Effector memory CD8-positive, alpha-beta T cell (primary cell): ENCODE data around the gene AQP10.
A peak's percentile ranks its signal among the peaks of the same experiment; 100 is the strongest.

ENCODE experiments used
- ATAC-seq: fragments of 150-1000 bp; cut with Tn5 transposase; replicated peaks from 2 replicates; pipeline ENCODE4 v1.10.0; 2021; ENCODE audit warnings: mild to moderate bottlenecking, moderate library complexity
- DNase-seq, 3 experiments: peaks; one replicate each; pipeline ENCODE4 v3.0.0; 2021
- H3K27ac Mint-ChIP-seq, 2 donors: one replicate each; pipeline ENCODE4 v1.8.0; 2022; ENCODE audit warnings: mild to moderate bottlenecking in 2 of 2, mixed read lengths in 2 of 2, moderate library complexity in 2 of 2
- H3K27me3 Mint-ChIP-seq, 2 donors: one replicate each; pipeline ENCODE4 v1.8.0; 2022; ENCODE audit warnings: mixed read lengths in 2 of 2
- H3K36me3 Mint-ChIP-seq: one replicate; pipeline ENCODE4 v1.8.0; 2022; ENCODE audit warnings: mild to moderate bottlenecking, moderate library complexity, mixed read lengths; ENCODE audit not compliant: insufficient read depth
- H3K4me1 Mint-ChIP-seq, 2 donors: one replicate each; pipeline ENCODE4 v1.8.0; 2022; ENCODE audit warnings: low read depth in 2 of 2, mixed read lengths in 2 of 2
- H3K4me3 Mint-ChIP-seq, 2 donors: one replicate each; pipeline ENCODE4 v1.8.0; 2022; ENCODE audit warnings: mild to moderate bottlenecking in 2 of 2, mixed read lengths in 2 of 2, moderate library complexity in 2 of 2
- H3K9me3 Mint-ChIP-seq, 2 donors: one replicate each; pipeline ENCODE4 v1.8.0; 2022; ENCODE audit warnings: mixed read lengths in 2 of 2

AQP10 gene

DNA sequence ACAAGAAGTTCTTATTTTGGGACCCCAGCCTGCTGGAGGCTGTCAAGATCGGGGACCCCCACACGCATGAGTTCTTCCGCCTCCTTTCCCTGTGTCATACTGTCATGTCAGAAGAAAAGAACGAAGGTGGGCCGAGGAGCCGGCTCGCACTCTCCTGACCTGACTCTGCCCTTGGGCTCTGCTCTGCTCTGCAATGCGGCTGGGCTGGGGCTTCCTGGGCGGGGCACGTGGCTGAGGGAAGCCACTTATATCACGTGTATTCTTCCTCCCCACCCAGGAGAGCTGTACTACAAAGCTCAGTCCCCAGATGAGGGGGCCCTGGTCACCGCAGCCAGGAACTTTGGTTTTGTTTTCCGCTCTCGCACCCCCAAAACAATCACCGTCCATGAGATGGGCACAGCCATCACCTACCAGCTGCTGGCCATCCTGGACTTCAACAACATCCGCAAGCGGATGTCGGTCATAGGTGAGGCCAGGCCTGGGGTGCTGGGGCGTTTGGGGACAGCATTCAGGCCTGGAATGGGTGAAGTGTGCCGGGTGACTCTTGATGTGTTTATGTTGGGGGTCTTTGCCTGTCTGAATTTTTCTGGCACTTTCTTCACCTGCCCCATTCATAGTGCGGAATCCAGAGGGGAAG is 22.1 kb downstream of the AQP10 start:
- H3K9me3 Mint-ChIP-seq = no peaks in the 10 kb centered on the region
- H3K4me1 Mint-ChIP-seq = peaks cover 81 to 82% of the 10 kb centered on the region in 2 donors
- peak overlapping the region; percentile 83 to 86 for H3K4me3 Mint-ChIP-seq
- ATAC-seq (peak; percentile 97), DNase-seq (peak; percentile 73 to 78 (median 76))
- H3K27ac Mint-ChIP-seq = peak overlapping the region; percentile 93 to 94
- H3K36me3 Mint-ChIP-seq = peaks cover 83% of the 10 kb centered on the region
- H3K27me3 Mint-ChIP-seq = no peaks in the 10 kb centered on the region

DNA sequence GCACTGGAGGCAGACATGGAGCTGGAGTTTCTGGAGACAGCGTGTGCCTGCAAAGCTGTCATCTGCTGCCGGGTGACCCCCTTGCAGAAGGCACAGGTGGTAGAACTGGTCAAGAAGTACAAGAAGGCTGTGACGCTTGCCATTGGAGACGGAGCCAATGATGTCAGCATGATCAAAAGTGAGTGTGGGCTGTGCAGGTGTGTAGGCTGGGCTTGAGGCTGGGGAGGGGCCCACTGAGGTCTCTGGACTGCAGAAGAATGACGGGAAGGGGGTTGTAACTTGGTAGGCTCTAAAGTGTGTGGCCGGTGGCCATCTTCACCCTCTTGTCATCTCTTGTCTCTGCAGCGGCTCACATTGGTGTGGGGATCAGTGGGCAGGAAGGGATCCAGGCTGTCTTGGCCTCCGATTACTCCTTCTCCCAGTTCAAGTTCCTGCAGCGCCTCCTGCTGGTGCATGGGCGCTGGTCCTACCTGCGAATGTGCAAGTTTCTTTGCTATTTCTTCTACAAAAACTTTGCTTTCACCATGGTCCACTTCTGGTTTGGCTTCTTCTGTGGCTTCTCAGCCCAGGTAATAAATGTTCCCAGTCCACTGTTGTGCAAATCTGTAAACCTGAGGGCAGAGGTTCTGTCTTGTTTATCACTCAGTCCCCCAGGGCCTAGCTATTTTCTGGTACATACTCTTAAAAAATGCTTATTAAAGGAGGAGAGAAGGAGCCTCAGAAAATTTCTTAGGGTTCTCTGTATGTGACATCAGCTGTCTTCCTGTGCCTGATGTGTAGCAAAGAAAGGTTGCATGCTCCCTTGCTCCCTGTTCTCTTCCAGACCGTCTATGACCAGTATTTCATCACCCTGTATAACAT is 24.3 kb downstream of the AQP10 start:
- no peaks in the 10 kb centered on the region for H3K9me3 Mint-ChIP-seq
- H3K4me1 Mint-ChIP-seq = peaks cover 67 to 68% of the 10 kb centered on the region in 2 donors
- no peaks in the 10 kb centered on the region for H3K27me3 Mint-ChIP-seq
- H3K27ac Mint-ChIP-seq = peak overlapping the region; percentile 21 to 41
- peak; percentile 73 to 79 (median 73) for DNase-seq
- peaks cover 96% of the 10 kb centered on the region for H3K36me3 Mint-ChIP-seq
- peak overlapping the region; percentile 83 to 86 for H3K4me3 Mint-ChIP-seq
- peak; percentile 15 for ATAC-seq

DNA sequence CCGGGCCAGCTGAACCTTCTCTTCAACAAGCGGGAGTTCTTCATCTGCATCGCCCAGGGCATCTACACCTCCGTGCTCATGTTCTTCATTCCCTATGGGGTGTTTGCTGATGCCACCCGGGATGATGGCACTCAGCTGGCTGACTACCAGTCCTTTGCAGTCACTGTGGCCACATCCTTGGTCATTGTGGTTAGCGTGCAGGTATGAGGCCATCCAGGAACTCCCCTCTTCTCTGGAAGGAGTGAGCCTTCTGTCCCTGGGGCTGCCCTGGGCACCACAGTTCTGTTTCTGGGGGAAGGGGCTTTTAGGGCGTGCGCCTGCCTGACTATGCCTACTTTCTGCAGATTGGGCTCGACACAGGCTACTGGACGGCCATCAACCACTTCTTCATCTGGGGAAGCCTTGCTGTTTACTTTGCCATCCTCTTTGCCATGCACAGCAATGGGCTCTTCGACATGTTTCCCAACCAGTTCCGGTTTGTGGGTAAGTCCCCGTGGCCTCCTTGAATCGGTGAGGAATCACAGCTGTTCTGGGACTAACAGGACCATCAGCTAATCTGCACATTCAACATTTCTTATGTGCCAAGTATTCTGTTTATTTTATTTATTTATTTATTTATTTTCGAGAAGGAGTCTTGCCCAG is 25.5 kb downstream of the AQP10 start:
- peak overlapping the region in 1 of 2 donors; percentile 41 for H3K27ac Mint-ChIP-seq
- peaks cover 85% of the 10 kb centered on the region for H3K36me3 Mint-ChIP-seq
- H3K4me3 Mint-ChIP-seq = peak overlapping the region in 1 of 2 donors; percentile 86
- DNase-seq (no peak), ATAC-seq (no peak)
- no peaks in the 10 kb centered on the region for H3K27me3 Mint-ChIP-seq
- peaks cover 56 to 57% of the 10 kb centered on the region in 2 donors for H3K4me1 Mint-ChIP-seq
- no peaks in the 10 kb centered on the region for H3K9me3 Mint-ChIP-seq

DNA sequence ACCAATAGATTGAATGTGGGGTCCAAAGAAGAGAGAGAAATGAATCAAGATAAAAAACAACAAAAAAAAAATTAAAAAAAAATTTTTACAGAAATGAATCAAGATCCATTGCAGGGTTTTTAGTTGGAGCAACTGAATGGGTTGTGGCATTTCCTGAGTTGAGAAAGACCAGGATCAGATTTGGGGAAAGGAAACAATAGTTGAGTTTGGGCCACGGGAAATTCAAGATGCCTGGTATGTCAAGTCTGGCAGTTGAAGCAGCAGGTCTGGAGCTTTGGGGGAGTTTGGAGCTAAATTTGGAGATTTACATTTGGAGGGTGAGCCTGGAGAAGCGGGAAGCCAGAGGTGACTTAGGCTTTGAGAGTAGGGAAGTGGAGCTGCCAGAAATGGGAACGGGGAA is 27.1 kb downstream of the AQP10 start:
- DNase-seq (no peak), ATAC-seq (no peak)
- Mint-ChIP-seq H3K27me3 (no peaks in the 10 kb centered on the region), H3K27ac (peak overlapping the region; percentile 1 to 67), H3K9me3 (no peaks in the 10 kb centered on the region), H3K36me3 (peaks cover 71% of the 10 kb centered on the region), H3K4me1 (peaks cover 49 to 50% of the 10 kb centered on the region in 2 donors), H3K4me3 (no peak overlapping the region)

DNA sequence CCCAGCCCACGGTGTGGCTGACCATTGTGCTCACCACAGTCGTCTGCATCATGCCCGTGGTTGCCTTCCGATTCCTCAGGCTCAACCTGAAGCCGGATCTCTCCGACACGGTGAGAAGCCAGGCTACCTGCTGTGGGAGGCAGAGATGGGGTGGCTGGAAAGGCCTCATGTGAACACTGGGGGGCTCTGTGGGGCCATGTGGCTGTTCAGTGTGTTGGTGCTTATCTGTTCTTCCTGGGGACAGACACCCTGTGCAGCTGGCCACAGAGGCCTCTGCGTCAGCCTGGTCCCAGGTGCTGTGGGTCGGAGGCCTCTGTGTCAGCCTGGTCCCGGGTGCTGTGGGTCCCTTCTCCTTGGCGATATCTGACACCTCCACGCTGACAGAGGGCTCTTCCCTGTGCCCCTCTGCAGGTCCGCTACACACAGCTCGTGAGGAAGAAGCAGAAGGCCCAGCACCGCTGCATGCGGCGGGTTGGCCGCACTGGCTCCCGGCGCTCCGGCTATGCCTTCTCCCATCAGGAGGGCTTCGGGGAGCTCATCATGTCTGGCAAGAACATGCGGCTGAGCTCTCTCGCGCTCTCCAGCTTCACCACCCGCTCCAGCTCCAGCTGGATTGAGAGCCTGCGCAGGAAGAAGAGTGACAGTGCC is 27.7 kb downstream of the AQP10 start:
- ATAC-seq (no peak), DNase-seq (no peak)
- Mint-ChIP-seq H3K27ac (peak overlapping the region in 1 of 2 donors; percentile 39), H3K27me3 (no peaks in the 10 kb centered on the region), H3K36me3 (peaks cover 65% of the 10 kb centered on the region), H3K9me3 (no peaks in the 10 kb centered on the region), H3K4me3 (no peak overlapping the region), H3K4me1 (peaks cover 49 to 50% of the 10 kb centered on the region in 2 donors)

DNA sequence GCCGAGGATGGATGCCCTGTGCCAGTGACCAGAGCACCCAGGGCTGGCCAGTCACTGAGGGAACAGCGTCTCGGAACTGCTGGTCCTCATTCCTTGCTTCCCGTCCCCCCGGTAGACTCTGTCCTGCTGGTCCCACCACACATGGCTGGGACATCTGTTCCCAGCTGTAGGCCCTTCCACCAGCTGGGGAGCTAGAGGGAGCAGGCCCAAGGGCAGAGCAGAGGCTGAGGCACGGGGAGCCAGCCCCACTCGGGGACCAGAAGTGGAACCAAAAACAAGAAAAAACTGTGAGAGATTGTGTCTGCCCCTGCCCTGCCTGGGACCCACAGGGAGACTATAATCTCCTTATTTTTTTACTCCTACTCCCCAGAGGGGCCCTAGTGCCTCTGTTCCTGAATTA is 28.2 kb downstream of the AQP10 start:
- H3K4me1 Mint-ChIP-seq = peaks cover 49 to 50% of the 10 kb centered on the region in 2 donors
- ATAC-seq (no peak), DNase-seq (no peak)
- H3K27me3 Mint-ChIP-seq = no peaks in the 10 kb centered on the region
- H3K4me3 Mint-ChIP-seq = no peak overlapping the region
- peaks cover 59% of the 10 kb centered on the region for H3K36me3 Mint-ChIP-seq
- H3K27ac Mint-ChIP-seq = peak overlapping the region; percentile 2 to 39
- no peaks in the 10 kb centered on the region for H3K9me3 Mint-ChIP-seq

DNA sequence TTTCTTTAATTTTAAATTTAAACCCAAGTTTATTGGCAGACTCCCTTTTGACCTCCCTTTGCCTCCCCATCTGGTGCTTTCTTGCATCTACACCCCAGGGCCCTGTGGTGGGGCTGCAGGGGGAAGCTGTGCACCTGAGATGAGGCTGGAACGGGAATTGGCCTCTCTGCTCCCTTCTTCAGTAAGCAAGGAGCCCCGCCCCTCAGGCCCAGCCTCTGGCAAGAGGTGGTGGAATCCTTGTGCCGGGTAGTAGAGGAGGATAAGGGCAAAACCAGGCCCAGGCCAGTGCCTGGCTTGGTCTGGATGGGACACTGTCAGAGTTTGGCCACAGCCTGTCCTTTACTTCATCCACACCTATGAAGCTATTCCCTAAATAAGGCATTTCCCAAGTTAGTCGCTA is 29.5 kb downstream of the AQP10 start:
- H3K36me3 Mint-ChIP-seq = peaks cover 47% of the 10 kb centered on the region
- no peaks in the 10 kb centered on the region for H3K9me3 Mint-ChIP-seq
- H3K4me3 Mint-ChIP-seq = no peak overlapping the region
- DNase-seq = no peak
- peak overlapping the region in 1 of 2 donors; percentile 39 for H3K27ac Mint-ChIP-seq
- H3K4me1 Mint-ChIP-seq = peaks cover 40 to 43% of the 10 kb centered on the region in 2 donors
- no peaks in the 10 kb centered on the region for H3K27me3 Mint-ChIP-seq
- no peak for ATAC-seq

DNA sequence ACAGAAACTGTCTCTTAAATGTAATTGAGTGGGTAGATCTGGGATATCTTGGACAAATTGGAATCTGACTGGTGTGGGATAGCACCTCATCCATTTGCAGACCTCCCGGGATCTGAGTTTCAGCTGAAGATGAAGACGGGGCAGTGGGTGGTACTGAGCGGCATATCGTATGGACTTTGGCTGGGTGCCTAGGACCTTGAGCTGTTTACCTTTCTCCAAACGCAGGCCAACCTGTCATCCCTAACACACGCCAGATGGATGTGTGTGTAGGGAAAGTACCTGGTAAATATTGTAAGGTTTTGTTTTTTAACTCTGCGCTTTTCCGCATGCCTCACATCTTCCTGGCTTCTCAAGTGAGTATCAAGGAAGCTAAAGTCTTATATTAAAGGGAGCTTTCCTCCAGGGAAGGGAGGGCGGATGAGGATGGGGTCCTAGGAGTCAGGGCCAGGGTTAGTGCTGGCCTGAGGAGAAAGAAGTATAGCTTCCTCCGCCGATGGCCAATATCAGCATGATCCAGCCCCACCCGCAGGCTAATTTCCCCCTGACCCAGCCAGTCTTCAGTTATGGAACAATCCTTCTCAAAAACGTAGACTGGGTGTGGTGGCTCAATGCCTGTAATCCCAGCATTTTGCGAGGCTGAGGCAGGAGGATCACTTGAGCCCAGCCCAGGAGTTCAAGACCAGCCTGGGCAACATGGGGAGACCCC is 30.6 kb downstream of the AQP10 start:
- peaks cover 36% of the 10 kb centered on the region for H3K36me3 Mint-ChIP-seq
- H3K9me3 Mint-ChIP-seq = no peaks in the 10 kb centered on the region
- peak overlapping the region; percentile 24 to 78 for H3K4me3 Mint-ChIP-seq
- no peak for ATAC-seq
- no peaks in the 10 kb centered on the region for H3K27me3 Mint-ChIP-seq
- DNase-seq = no peak
- H3K27ac Mint-ChIP-seq = no peak overlapping the region
- peaks cover 33 to 35% of the 10 kb centered on the region in 2 donors for H3K4me1 Mint-ChIP-seq

DNA sequence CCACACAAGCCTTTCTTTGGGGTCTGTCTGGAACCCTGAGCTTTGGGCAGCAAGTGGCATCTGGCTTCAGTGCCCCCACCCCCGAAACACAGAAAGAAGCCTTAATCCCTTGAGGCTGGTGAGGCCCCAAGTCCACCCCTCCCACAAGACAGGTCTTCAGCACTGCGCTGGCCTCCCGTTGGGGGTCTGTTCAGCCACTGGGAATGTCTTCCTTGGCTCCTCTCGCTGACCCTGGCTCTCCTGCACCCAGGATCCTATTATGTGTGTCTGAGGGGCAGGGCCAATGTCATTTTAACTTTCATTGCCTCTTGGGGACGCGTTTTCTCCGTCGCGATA is 31.3 kb downstream of the AQP10 start:
- ATAC-seq (no peak), DNase-seq (no peak)
- no peaks in the 10 kb centered on the region for H3K9me3 Mint-ChIP-seq
- peak overlapping the region; percentile 78 to 86 for H3K4me3 Mint-ChIP-seq
- peaks cover 29% of the 10 kb centered on the region for H3K36me3 Mint-ChIP-seq
- H3K4me1 Mint-ChIP-seq = peaks cover 30 to 32% of the 10 kb centered on the region in 2 donors
- H3K27me3 Mint-ChIP-seq = no peaks in the 10 kb centered on the region
- H3K27ac Mint-ChIP-seq = peak overlapping the region; percentile 55 to 79

DNA sequence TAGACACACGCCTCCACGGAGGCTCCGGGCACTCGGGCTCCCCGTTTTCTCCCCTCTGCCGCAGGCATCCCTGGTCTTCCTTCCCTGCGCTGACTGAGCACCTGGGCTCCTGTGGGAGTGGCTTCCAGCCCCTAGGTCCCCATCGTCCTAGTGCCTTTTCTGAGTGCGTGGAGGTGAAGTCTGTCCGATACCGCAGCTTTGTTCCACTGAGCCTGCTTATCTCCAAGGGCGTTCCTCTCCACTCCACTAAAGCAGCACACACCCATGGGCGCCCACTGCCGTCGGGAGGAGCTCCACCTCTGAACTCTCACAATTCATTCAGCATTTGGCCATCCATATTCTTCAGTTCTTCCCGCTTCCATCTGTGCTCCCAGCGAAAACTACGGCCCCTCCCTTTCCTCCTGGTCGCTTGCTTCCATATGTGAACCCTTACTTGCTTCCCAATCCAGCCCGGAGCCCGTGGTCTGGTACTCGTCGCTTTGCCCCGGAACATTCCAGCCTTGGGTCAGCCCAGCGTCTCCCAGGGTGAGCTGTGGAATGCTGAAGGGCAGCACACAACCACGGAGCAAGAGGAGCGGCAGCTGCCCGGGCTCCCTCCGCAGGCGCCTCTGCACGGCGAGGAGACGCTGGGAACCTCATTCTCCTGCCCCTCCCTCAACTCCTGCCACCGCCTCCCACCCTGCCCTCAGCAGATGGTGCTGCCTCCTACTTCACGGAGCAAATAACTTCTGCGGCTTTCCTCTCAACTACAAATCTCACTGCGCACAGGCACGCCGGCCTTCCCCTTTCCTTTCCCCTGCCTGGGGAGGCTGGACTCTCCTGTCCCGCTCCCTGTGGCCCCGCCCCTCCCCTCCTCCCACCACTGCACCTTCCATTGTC is 31.9 kb downstream of the AQP10 start:
- Mint-ChIP-seq H3K9me3 (no peaks in the 10 kb centered on the region), H3K27ac (peak overlapping the region; percentile 55 to 79), H3K27me3 (no peaks in the 10 kb centered on the region), H3K4me3 (peak overlapping the region; percentile 78 to 86), H3K36me3 (peaks cover 23% of the 10 kb centered on the region), H3K4me1 (peaks cover 28 to 30% of the 10 kb centered on the region in 2 donors)
- ATAC-seq (peak; percentile 76), DNase-seq (no peak)

DNA sequence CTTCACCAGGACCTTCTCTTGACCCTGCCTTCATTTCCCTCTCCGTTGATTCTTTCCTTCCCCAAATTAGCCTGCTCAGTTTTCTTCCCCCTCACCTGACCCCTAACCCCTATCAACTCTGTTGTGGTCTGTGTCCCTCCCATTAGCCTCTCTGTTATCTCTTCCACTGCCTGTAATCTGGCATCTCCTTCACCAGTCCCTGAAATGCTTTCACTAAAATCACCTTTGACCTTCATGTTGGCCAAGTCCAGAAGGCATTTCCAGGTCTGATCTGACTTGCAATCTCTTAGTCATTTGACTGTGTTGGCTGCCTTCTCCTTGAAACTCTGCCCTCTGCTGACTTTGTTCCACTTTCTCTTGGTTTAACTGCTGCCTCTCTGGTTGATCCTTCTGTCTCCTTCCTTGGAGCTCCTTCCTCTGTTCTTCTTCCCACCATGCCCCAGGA is 32.6 kb downstream of the AQP10 start:
- H3K36me3 Mint-ChIP-seq = peaks cover 16% of the 10 kb centered on the region
- H3K27ac Mint-ChIP-seq = peak overlapping the region; percentile 55 to 79
- H3K4me3 Mint-ChIP-seq = peak overlapping the region; percentile 78 to 86
- ATAC-seq = peak; percentile 59
- DNase-seq = no peak
- peaks cover 26 to 28% of the 10 kb centered on the region in 2 donors for H3K4me1 Mint-ChIP-seq
- H3K27me3 Mint-ChIP-seq = no peaks in the 10 kb centered on the region
- no peaks in the 10 kb centered on the region for H3K9me3 Mint-ChIP-seq

DNA sequence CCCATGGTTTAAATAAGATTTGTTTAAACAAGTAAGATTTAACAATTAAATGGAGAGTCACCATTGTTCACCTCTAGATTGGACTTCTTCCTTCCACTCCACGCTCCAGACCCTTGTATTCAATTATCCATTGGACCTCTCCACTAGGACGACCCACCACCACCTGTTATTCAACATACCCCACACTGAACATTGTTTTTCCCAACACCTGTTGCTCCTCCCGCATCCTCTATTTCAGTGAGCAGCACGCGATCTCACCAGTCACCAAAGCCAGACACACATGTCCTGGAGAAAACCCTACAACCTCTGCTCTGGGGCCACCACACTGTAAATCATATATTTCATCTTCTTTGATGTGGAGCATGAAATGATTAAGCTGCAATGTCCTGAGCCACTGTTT is 33.1 kb downstream of the AQP10 start:
- Mint-ChIP-seq H3K4me3 (peak overlapping the region; percentile 78 to 86), H3K4me1 (peaks cover 26 to 28% of the 10 kb centered on the region in 2 donors), H3K27me3 (no peaks in the 10 kb centered on the region)

More for the DNA sequence above, 33.1 kb downstream of the AQP10 start:
- DNase-seq (no peak), ATAC-seq (no peak)
- H3K36me3 Mint-ChIP-seq = peaks cover 11% of the 10 kb centered on the region
- H3K27ac Mint-ChIP-seq = peak overlapping the region in 1 of 2 donors; percentile 55
- H3K9me3 Mint-ChIP-seq = no peaks in the 10 kb centered on the region
